Tibial nerve (tissue), 4 donors: Measurements from ENCODE around the gene FAM78A. TPM values are rescaled to one million over a fixed set of nuclear protein-coding genes. Genes with fewer than 3 reads are reported as not detected.

Experiments
- DNase-seq, 2 donors: peaks; one replicate each; pipeline ENCODE4 v3.0.0-alpha.2; 2019; ENCODE audit warnings: low spot score in 2 of 2
- H3K27ac ChIP-seq, 4 donors: fragments of 200-600 bp; sonication (generic) in 3 of 4; one replicate each; pipeline ENCODE4 v1.5.1; 2017 to 2019; ENCODE audit warnings: mild to moderate bottlenecking in 1 of 4
- H3K27me3 ChIP-seq, 2 donors: fragments of 200-600 bp; sonication (generic) in 1 of 2; one replicate each; pipeline versions ENCODE4 v1.5.1 to v1.6.0; 2017 to 2019
- H3K36me3 ChIP-seq, 3 donors: fragments of 200-600 bp; sonication (generic); one replicate each; pipeline ENCODE4 v1.5.1; 2018 to 2019
- H3K4me1 ChIP-seq, 4 donors: fragments of 200-600 bp; sonication (generic) in 3 of 4; one replicate each; pipeline ENCODE4 v1.5.1; 2017 to 2019
- H3K4me3 ChIP-seq, 4 donors: fragments of 200-600 bp; sonication (generic) in 3 of 4; one replicate each; pipeline ENCODE4 v1.5.1; 2017 to 2019; ENCODE audit warnings: mild to moderate bottlenecking in 1 of 4, moderate library complexity in 1 of 4
- H3K9me3 ChIP-seq, 4 donors: fragments of 200-600 bp; sonication (generic) in 3 of 4; one replicate each; pipeline ENCODE4 v1.5.1; 2017 to 2019
- EP300 ChIP-seq, 2 donors: sonication (generic); formaldehyde crosslinking; IDR thresholded peaks; one replicate each; pipeline ENCODE4 v1.6.1; 2017; ENCODE audit warnings: antibody characterized with exemption in 2 of 2, mild to moderate bottlenecking in 1 of 2
- POLR2A ChIP-seq, 2 donors: fragments of 450-650 bp; IDR thresholded peaks; one replicate each; pipeline ENCODE4 v1.6.1; 2017; ENCODE audit warnings: antibody characterized with exemption in 2 of 2, mild to moderate bottlenecking in 2 of 2, moderate library complexity in 2 of 2
- WGBS, 2 donors: methylation state at CpG; one replicate each; pipeline ENCODE4 v1.1.5; 2018; 5-methylcytosine and 5-hydroxymethylcytosine counted together
- total RNA-seq, 4 donors: library from RNA; depleted of rRNA; stranded (reverse); fragments of >200 nt; gene quantifications; one replicate each; pipeline ENCODE4 v1.1.0, GENCODE V29; 2016
- TF ChIP-seq, protein P1 (sequence below), 5 experiments: fragments of 200-600 bp in 3 of 5; fragments of 450-650 bp in 2 of 5; sonication (generic) in 3 of 5; IDR thresholded peaks; one replicate each; pipeline ENCODE4 v1.5.1; 2016 to 2019; ENCODE audit warnings: antibody characterized with exemption in 5 of 5, mild to moderate bottlenecking in 3 of 5, moderate library complexity in 2 of 5

Gene FAM78A
- total RNA-seq, 4 donors from 2014 or later, result 2.5 to 4.8 (median 4.2) TPM

DNA sequence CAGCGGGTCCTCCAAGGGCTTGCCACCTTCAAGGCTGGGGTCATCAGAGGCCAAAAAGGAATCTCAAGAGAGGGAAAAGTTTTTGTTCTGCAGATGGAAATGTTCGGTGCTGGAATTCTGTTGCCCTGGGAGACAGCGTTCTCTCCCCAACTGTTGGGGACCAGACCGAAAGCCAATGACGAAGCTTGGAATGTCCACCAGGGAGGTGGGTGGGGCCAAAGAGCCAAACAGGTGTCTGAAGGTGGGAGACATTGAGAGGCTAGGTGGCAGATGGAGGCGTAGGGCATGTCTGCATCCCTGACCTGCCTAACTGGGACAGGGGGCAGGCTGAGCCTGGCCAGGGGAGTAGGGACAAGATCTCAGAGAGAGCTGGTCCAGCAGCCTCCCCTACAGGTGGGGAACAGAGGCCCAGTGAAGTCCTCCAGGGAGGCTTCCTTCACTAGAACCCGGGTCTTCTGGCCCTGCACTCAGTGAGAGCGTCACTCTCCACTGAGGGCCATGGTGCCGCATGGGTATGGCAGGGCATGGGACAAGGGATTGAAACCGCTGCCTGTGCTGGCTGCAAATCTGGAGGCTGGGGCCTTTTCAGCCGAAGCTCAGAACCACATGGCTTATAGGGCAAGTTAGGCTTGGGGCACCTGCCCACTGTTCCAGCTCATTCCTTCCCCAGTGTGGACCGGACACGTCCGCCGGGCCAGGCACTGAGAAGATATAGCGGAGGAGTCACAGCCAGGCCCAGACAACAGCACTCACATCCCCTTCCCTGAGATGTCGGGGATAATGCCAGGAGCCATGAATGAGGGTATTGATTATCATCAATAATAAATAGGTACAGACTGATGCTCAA is 5.0 kb upstream of the FAM78A start:
- no peak for DNase-seq
- Histone ChIP-seq H3K9me3 (no peaks in the 10 kb centered on the region), H3K4me1 (peaks cover 0 to 24% (median 3%) of the 10 kb centered on the region in 4 donors), H3K36me3 (no peaks in the 10 kb centered on the region), H3K27me3 (peaks cover 0 to 40% of the 10 kb centered on the region in 2 donors), H3K27ac (no peak overlapping the region), H3K4me3 (no peak overlapping the region)
- WGBS, 2 donors, result 77% methylated on average over 16 to 17 of the region's 17 CpGs
- TF ChIP-seq POLR2A (IDR thresholded peaks at IDR 0.05) (no peak), EP300 (IDR thresholded peaks at IDR 0.05) (no peak)
- TF ChIP-seq, protein P1, sequence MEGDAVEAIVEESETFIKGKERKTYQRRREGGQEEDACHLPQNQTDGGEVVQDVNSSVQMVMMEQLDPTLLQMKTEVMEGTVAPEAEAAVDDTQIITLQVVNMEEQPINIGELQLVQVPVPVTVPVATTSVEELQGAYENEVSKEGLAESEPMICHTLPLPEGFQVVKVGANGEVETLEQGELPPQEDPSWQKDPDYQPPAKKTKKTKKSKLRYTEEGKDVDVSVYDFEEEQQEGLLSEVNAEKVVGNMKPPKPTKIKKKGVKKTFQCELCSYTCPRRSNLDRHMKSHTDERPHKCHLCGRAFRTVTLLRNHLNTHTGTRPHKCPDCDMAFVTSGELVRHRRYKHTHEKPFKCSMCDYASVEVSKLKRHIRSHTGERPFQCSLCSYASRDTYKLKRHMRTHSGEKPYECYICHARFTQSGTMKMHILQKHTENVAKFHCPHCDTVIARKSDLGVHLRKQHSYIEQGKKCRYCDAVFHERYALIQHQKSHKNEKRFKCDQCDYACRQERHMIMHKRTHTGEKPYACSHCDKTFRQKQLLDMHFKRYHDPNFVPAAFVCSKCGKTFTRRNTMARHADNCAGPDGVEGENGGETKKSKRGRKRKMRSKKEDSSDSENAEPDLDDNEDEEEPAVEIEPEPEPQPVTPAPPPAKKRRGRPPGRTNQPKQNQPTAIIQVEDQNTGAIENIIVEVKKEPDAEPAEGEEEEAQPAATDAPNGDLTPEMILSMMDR (IDR thresholded peaks at IDR 0.05), result no peak

DNA sequence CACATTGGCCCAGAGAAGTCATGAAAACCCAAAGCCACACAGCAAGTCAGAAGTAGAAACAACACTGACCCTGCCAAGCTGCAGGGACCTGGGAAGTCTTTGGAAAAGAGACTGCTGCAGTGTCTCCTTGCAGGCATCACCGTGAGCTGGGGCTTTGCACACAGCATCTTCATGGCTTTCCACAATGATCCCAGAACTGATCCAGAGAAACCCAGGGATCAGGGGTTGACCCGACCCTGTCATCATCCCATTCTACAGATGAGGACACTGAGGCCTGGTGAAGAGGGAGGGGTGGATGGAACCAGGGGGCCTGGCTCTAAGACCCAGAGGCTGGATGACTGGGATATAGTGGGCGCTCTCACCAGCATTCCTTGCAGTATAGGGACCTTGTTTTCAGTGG is 4.3 kb upstream of the FAM78A start:
- peaks cover 0 to 47% of the 10 kb centered on the region in 2 donors for H3K27me3 ChIP-seq
- H3K4me3 ChIP-seq, result no peak overlapping the region
- whole genome bisulfite sequencing, 2 donors, result 82 to 84% methylated on average over 3 of the region's 3 CpGs
- TF ChIP-seq POLR2A (IDR thresholded peaks at IDR 0.05) (no peak), EP300 (IDR thresholded peaks at IDR 0.05) (no peak)
- TF ChIP-seq, protein P1 (IDR thresholded peaks at IDR 0.05), result no peak
- no peaks in the 10 kb centered on the region for H3K9me3 ChIP-seq
- H3K27ac ChIP-seq, result no peak overlapping the region
- H3K36me3 ChIP-seq, result no peaks in the 10 kb centered on the region
- DNase-seq, result no peak
- H3K4me1 ChIP-seq, result peaks cover 0 to 28% (median 3%) of the 10 kb centered on the region in 4 donors

DNA sequence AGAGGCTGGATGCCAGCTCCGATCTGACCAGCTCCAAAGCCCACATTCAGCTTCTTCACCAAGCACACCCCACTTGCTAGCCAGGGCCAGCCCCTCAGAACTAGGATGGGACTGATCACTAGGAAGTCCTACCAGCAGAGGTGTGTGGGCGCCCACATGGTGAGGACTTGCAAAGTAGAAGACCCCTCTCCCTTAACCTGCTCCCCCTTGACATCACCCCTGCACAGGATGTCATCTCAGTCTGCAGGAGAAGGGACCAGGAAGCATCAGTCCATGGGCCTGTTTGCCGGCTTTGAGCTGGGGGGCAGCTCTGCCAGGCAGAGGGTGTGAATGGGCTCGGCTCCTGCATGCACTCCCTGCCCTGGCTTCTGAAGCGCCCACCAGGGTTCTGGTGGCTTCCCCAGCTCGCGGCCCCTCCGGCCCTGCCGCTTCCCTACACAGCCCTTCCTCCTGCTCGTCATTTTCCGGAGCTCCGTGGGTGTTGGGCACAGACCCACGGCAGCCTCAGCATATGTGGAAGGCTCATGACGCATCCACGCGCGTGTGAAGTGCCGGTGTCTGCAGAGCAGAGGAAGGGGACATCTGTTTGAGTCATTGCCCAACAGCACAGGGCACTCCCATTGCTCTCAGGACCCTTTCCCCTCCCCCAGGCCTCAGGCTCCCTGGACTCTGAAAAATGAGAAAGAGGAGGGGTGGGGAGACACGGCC is 3.7 kb upstream of the FAM78A start:
- Histone ChIP-seq H3K4me3 (no peak overlapping the region), H3K36me3 (no peaks in the 10 kb centered on the region), H3K4me1 (peaks cover 0 to 28% (median 3%) of the 10 kb centered on the region in 4 donors), H3K27me3 (peaks cover 0 to 53% of the 10 kb centered on the region in 2 donors), H3K9me3 (no peaks in the 10 kb centered on the region), H3K27ac (no peak overlapping the region)
- TF ChIP-seq, protein P1 (IDR thresholded peaks at IDR 0.05), result no peak
- no peak for TF ChIP-seq EP300 (IDR thresholded peaks at IDR 0.05)
- no peak for DNase-seq
- WGBS, 2 donors, result 54 to 66% methylated on average over 18 of the region's 19 CpGs

DNA sequence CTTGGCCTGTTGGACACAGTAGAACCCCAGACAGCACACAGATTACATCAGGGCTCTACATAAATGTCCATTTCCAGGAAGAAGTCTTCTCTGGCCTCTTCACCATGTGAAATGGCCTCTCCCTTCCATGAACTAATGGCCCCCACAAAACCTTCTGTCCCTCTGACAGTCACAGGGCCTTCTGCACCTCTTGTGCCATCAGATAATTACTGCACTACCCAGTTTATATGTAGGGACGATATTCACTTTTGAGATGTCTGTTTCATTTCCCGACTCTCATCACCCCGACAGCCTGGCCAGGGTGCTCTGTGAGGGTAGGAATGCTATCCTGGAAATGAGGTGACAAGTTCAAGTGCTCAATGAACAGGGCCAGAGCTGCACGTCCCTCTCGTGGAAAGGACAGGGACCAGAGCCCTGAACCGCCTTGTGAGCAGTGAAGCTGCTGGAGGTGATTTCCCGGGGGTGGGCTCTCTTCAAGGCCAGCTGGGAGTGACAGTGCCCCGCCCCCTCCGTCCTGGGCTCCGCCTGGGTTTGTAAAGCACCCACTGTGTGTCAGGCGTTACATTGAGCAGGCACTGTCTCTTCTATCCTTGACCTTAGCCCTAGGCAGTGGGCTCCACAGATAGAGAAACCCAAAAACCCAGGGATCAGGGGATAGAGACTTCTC is 3.0 kb upstream of the FAM78A start:
- TF ChIP-seq EP300 (IDR thresholded peaks at IDR 0.05) (no peak), POLR2A (IDR thresholded peaks at IDR 0.05) (no peak)
- TF ChIP-seq, protein P1 (IDR thresholded peaks at IDR 0.05), result no peak
- WGBS, 2 donors, result 66 to 72% methylated on average over 11 of the region's 11 CpGs
- no peak overlapping the region for H3K27ac ChIP-seq
- H3K36me3 ChIP-seq, result no peaks in the 10 kb centered on the region
- peaks cover 0 to 28% (median 3%) of the 10 kb centered on the region in 4 donors for H3K4me1 ChIP-seq
- no peak overlapping the region for H3K4me3 ChIP-seq
- no peaks in the 10 kb centered on the region for H3K9me3 ChIP-seq
- H3K27me3 ChIP-seq, result peaks cover 0 to 53% of the 10 kb centered on the region in 2 donors
- DNase-seq, result no peak
